GM12878 (cell line): ENCODE data around the gene NR1I2. TPM values are rescaled to one million over a fixed set of nuclear protein-coding genes. Genes with fewer than 3 reads are reported as not detected.

Experiments used
- EP300 ChIP-seq, 2 experiments: fragments of 150-350 bp in 1 of 2; IDR thresholded peaks; 2 replicates each; pipeline ENCODE4 v1.6.1; 2011 to 2012; ENCODE audit warnings: low read depth in 2 of 2, low read length in 2 of 2, borderline replicate concordance in 1 of 2, improper control_type of control experiment in 1 of 2, inconsistent platforms in 1 of 2; ENCODE audit not compliant: control insufficient read depth in 1 of 2
- PKNOX1 ChIP-seq: fragments of 450-650 bp; IDR thresholded peaks from 2 replicates; pipeline ENCODE4 v1.6.1; 2016; ENCODE audit warnings: mild to moderate bottlenecking
- RB1 ChIP-seq: fragments of 450-650 bp; formaldehyde crosslinking; IDR thresholded peaks from 2 replicates; pipeline ENCODE4 v1.6.1; 2017; ENCODE audit warnings: mild to moderate bottlenecking, borderline replicate concordance
- RELA ChIP-seq: fragments of 450-650 bp; IDR thresholded peaks from 2 replicates; pipeline ENCODE4 v1.8.0; 2014; ENCODE audit warnings: borderline replicate concordance; ENCODE audit not compliant: partially characterized antibody
- RUNX3 ChIP-seq: IDR thresholded peaks from 2 replicates; pipeline ENCODE4 v1.6.1; 2012; ENCODE audit warnings: low read length, inconsistent platforms
- SMAD5 ChIP-seq: IDR thresholded peaks from 2 replicates; pipeline ENCODE4 v1.6.1; 2016; ENCODE audit warnings: antibody characterized with exemption, low read depth
- SREBF1 ChIP-seq: IDR thresholded peaks from 2 replicates; pipeline ENCODE4 v1.6.1; 2012; ENCODE audit warnings: mild to moderate bottlenecking, low read length
- polyA plus RNA-seq, 11 experiments: library from polyadenylated mRNA; depleted of rRNA in 4 of 11; unstranded in 6 of 11; stranded (reverse) in 5 of 11; fragments of >200 nt; fragmentation: Nextera tagmentation in 4 of 11; fragmentation: Illumina TruSeq in 1 of 11; extraction: Ambion mirVana in 4 of 11; extraction: Trizol in 1 of 11; gene quantifications; 1 replicate in 1 of 11; 2 replicates in 10 of 11; pipeline versions ENCODE4 v1.2.1 to v1.2.3, GENCODE V29; 2011 to 2016; ENCODE audit warnings: inconsistent platforms in 2 of 11, missing spikeins in 2 of 11, low read depth in 1 of 11
- total RNA-seq, 4 experiments: library from RNA; depleted of rRNA in 3 of 4; stranded (reverse); fragments of >200 nt in 3 of 4; fragmentation: Illumina TruSeq in 1 of 4; extraction: Trizol in 1 of 4; gene quantifications; 2 replicates each; pipeline versions ENCODE4 v1.2.1 to v1.2.3, GENCODE V29; 2013 to 2021
- TF ChIP-seq, protein P1 (sequence below), 3 experiments: IDR thresholded peaks in 2 of 3; conservative IDR thresholded peaks in 1 of 3; 2 replicates each; pipeline ENCODE4 v1.5.1; 2011; ENCODE audit warnings: low read depth in 3 of 3, low read length in 3 of 3, mild to moderate bottlenecking in 3 of 3, control low read depth in 2 of 3, moderate library complexity in 2 of 3, inconsistent platforms in 1 of 3, mixed read lengths in 1 of 3; ENCODE audit not compliant: control insufficient read depth in 2 of 3, insufficient read depth in 1 of 3; ENCODE audit errors: extremely low read depth in 1 of 3

Gene NR1I2
- total and polyA plus RNA-seq, 10 of the 15 experiments (the other 5 are each of a cell fraction or from before 2014, with no cell fraction given) = 0.03 to 1.0 (median 0.39) TPM

- TF ChIP-seq, protein P1, sequence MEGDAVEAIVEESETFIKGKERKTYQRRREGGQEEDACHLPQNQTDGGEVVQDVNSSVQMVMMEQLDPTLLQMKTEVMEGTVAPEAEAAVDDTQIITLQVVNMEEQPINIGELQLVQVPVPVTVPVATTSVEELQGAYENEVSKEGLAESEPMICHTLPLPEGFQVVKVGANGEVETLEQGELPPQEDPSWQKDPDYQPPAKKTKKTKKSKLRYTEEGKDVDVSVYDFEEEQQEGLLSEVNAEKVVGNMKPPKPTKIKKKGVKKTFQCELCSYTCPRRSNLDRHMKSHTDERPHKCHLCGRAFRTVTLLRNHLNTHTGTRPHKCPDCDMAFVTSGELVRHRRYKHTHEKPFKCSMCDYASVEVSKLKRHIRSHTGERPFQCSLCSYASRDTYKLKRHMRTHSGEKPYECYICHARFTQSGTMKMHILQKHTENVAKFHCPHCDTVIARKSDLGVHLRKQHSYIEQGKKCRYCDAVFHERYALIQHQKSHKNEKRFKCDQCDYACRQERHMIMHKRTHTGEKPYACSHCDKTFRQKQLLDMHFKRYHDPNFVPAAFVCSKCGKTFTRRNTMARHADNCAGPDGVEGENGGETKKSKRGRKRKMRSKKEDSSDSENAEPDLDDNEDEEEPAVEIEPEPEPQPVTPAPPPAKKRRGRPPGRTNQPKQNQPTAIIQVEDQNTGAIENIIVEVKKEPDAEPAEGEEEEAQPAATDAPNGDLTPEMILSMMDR (IDR thresholded peaks at IDR 0.05 in 2 of 3, conservative IDR thresholded peaks at IDR 0.05 in 1 of 3; ENCODE audit: control insufficient read depth in 2 of 3, extremely low read depth in 1 of 3, insufficient read depth in 1 of 3, low read depth in 3 of 3, low read length in 3 of 3) = no peak
- TF ChIP-seq RB1 = no peak
- no peak for TF ChIP-seq EP300 (IDR thresholded peaks at IDR 0.05; ENCODE audit: borderline replicate concordance in 1 of 2, control insufficient read depth in 1 of 2, low read depth in 2 of 2, low read length in 2 of 2)
- no peak for TF ChIP-seq SMAD5
- no peak for TF ChIP-seq SREBF1
- no peak for TF ChIP-seq PKNOX1
- TF ChIP-seq RELA = no peak
- peak; percentile 58 for TF ChIP-seq RUNX3
Measured at GRCh38 chr3:119809249-119810017, 27.5 kb downstream of the NR1I2 start (continued).
